SH-SY5Y (cell line): ENCODE results near the gene LTBP1.

ENCODE experiments used
- GATA2 ChIP-seq: IDR thresholded peaks from 2 replicates; pipeline ENCODE4 v1.6.1; 2011; ENCODE audit warnings: mild to moderate bottlenecking, low read depth, low read length
- GATA3 ChIP-seq: IDR thresholded peaks from 2 replicates; pipeline ENCODE4 v1.6.1; 2011; ENCODE audit warnings: low read depth, mild to moderate bottlenecking, low read length, moderate library complexity

LTBP1 gene

GRCh38 chr2:33433279-33434235 is 486.8 kb downstream of the LTBP1 start:
- TF ChIP-seq GATA3 (no peak), GATA2 (no peak)

DNA sequence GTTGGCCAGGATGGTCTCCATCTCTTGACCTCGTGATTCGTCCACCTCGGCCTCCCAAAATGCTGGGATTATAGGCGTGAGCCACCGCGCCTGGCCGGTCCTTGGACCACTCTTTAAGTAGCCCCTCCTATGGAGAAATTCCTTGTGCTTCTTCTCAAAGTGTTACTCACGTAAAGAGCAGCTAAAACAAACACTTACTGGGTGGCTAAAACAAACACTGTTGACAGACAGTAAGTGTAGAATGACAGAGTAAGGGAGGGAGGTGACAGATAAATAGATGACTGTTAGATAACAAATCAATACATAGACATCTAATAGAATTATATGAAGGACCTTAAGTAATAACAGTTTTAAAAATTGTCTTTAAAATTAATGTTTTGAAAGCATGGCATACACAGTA is 488.8 kb downstream of the LTBP1 start:
- TF ChIP-seq GATA2 (no peak), GATA3 (no peak)

DNA sequence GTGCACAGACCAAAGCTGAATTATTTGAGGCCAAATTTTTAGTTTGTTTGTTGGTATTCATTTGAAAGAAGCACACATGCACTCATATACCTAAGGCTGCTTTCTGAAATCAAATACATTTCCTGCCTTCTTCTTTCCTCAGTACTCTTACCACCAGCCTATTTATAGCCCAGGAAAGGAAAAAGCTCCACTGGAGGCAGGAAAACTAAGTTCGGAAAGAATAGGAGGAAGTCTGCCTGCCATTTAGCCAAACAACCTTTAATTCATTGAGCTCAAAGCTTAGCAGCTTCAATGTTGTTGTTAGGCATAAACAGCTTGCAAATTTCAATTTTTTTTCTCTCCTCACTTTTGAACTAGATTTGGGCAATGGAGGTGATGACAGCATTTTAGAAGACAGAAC is 489.3 kb downstream of the LTBP1 start:
- TF ChIP-seq GATA2 = no peak
- no peak for TF ChIP-seq GATA3

- no peak for TF ChIP-seq GATA3
- no peak for TF ChIP-seq GATA2
These were observed 490.5 kb downstream of the LTBP1 start for GRCh38 chr2:33437297-33437696.

DNA sequence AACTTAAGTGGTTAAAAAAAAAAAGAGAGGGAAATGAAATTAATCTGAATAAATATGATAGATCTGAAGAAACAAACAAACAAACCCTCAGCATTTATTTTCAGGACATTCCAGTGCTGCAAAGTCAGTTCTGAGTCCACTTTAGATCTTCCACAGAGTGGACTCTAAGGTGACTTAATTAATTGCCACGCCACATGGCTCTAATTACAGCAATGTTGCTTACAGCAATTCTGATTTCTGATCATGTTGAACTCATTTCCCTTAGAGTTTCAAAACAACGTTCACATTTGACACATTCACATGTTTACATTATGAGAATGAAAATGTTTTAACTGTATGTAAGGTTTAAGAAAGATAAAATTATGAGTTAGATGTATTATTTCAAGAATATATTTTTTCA is 491.1 kb downstream of the LTBP1 start:
- TF ChIP-seq GATA2 (no peak), GATA3 (no peak)

DNA sequence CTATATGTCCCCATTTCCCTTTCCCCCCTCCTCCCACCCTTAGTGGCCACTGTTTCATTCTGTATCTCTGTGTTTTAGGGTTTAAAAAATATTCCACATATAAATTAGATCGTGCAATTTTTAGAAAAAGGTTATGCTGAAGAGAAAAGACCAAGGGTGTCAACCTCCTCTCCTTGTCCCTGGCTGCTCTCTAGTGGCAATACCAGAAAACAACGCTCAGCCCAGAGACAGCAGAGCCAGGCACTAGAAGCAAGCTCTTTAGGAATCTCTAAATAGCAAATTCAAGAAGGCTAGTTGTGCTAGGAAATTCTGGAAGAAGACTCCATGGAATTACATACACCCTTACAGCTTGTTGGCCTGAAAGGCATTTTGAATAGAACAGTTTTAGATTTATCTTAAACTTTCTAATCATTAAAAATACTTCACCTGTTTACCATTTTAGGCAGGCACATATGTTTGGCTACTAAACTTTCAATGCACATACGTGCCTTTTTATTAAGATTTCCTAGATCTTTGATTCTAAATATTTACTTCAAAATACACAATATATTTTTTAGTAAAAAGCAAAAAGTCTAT is 494.6 kb downstream of the LTBP1 start:
- TF ChIP-seq GATA2 (no peak), GATA3 (no peak)

- TF ChIP-seq GATA2 = no peak
- no peak for TF ChIP-seq GATA3
These were observed 495.9 kb downstream of the LTBP1 start for GRCh38 chr2:33442528-33443079.

GRCh38 chr2:33443274-33443829 is 496.6 kb downstream of the LTBP1 start:
- TF ChIP-seq GATA3 (no peak), GATA2 (no peak)

DNA sequence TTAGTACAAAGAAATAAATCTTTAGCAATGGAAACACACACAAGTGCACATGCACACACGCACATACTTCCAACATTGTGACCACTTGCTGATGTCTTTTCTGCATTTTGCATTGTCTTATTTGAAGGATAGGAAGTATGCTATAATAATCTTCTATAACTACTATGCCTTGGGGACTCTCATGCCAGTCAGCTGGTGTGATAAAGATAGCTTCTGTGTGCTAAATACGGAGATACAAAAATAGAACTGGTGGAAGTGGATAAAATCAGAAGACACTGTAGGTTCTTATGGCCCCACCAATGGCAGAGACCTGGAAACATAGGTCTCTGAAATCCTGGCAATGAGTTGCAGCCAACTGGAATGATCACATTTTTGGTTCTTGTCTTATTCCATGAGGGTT is 498.2 kb downstream of the LTBP1 start:
- no peak for TF ChIP-seq GATA3

DNA sequence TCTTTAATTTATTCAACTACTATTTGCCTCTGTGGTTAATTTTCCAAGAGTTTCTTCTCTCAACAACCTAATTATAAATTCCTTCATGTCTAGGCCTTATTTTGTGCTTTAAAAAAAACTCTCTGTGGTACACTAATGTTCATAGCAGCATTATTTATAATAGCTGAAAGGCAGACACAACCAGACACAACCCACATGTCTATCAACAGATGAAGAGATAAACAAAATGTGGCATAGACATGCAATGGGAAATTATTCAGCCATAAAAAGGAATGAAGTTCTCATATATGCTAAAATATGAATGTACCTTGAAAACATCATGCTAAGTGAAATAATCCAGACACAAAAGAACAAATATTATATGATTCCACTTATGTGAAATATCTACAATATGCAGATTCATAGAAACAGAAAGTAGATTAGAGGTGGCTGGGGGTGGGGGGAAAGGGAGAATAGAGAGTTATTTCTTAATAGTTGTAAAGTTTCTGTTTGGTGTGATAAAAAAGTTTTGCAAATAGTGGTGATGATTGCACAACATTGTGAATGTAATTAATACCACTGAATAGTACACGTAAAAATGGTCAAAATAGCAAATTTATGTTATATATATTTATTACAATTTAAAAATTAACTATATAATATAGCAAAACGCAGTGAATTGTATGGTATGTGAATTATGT is 501.6 kb downstream of the LTBP1 start:
- peak; percentile 44; the same call in 1 of the 2 replicates for TF ChIP-seq GATA3
- no peak for TF ChIP-seq GATA2
